Activated T-cell treated with anti-CD3 and anti-CD28 coated beads, Interleukin-2, amount 50 U/mL, for 72 hours (primary cell): ENCODE data around the gene ECI1. TPM values are rescaled to one million over a fixed set of nuclear protein-coding genes. Genes with fewer than 3 reads are reported as not detected.

Experiments used
- ATAC-seq, 2 donors: fragments of 150-1000 bp; cut with Tn5 transposase; replicated peaks in 1 of 2; 2 replicates each; pipeline ENCODE4 v1.10.0; 2021; ENCODE audit warnings: moderate library complexity in 2 of 2, mild to moderate bottlenecking in 1 of 2
- DNase-seq, 2 donors: peaks; one replicate each; pipeline ENCODE4 v3.0.0; 2021 to 2022; ENCODE audit warnings: mixed read lengths in 1 of 2
- H3K27ac Mint-ChIP-seq: one replicate; pipeline ENCODE4 v1.8.0; 2022; ENCODE audit warnings: mild to moderate bottlenecking, moderate library complexity, mixed read lengths
- H3K27me3 Mint-ChIP-seq: one replicate; pipeline ENCODE4 v1.8.0; 2022; ENCODE audit warnings: low read depth, mixed read lengths
- H3K36me3 Mint-ChIP-seq, 2 donors: one replicate each; pipeline ENCODE4 v1.8.0; 2022; ENCODE audit warnings: mixed read lengths in 2 of 2, mild to moderate bottlenecking in 1 of 2; ENCODE audit not compliant: insufficient read depth in 2 of 2
- H3K4me1 Mint-ChIP-seq: one replicate; pipeline ENCODE4 v1.8.0; 2022; ENCODE audit warnings: low read depth, mixed read lengths
- H3K4me3 Mint-ChIP-seq, 2 donors: one replicate each; pipeline ENCODE4 v1.8.0; 2022; ENCODE audit warnings: mild to moderate bottlenecking in 2 of 2, mixed read lengths in 2 of 2, moderate library complexity in 2 of 2
- H3K9me3 Mint-ChIP-seq, 2 donors: one replicate each; pipeline ENCODE4 v1.8.0; 2022; ENCODE audit warnings: mixed read lengths in 2 of 2
- total RNA-seq, 2 donors: library from RNA; stranded (reverse); gene quantifications; one replicate each; pipeline ENCODE4 v1.2.3, GENCODE V29; 2022

Gene ECI1
- total RNA-seq, 2 donors from 2014 or later, result 101 to 102 TPM

DNA sequence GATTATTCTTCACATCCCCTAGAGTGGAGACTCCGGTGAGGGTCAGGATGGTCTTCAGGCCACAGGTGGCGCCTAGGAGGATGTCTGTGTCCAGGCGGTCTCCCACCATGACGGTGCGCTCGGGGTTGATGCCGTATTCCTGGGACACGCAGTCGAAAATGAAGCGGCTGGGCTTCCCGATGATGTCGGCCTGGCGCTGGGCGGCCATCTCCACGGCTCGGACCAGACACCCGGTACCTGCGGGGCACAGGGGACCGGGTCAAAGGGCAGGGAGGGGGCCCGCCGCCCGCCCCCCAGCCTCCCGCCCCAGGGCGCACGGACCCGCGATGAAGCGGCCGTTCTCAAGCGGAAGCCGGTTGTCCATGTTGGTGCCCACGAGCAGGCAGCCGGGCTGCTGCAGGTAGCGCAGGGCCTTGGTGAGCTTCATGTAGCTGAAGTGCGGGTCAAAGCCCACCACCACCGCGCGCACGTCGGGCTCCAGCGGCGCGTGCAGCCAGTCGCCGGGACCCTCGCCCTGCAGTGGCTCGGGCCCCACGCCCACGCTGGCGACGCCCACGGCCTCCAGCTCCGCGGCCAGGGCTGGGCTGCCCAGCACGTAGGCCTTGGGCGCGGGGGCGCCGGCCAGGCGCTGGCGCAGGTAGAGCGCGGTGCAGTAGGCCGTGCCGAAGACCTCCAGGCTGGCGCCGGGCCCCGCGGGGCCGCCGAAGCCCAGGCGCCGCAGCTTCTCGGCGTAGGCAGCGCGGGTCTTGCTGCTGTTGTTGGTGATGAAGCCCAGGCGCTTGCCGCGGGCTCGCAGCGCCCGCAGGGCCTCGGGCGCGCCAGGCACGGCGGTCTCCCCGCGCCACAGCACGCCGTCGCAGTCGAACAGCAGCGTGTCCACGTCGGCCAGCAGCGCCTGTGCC, 37.3 kb downstream of the ECI1 start:
- Mint-ChIP-seq H3K4me3 (peak overlapping the region; percentile 86 to 92), H3K27ac (peak overlapping the region; percentile 75), H3K9me3 (no peaks in the 10 kb centered on the region), H3K4me1 (peaks cover 39% of the 10 kb centered on the region), H3K27me3 (no peaks in the 10 kb centered on the region), H3K36me3 (peaks cover 0 to 1% of the 10 kb centered on the region in 2 donors)
- DNase-seq, result peak in 1 of 2 donors; percentile 33
- peak in 1 of 2 donors; percentile 4 for ATAC-seq

DNA sequence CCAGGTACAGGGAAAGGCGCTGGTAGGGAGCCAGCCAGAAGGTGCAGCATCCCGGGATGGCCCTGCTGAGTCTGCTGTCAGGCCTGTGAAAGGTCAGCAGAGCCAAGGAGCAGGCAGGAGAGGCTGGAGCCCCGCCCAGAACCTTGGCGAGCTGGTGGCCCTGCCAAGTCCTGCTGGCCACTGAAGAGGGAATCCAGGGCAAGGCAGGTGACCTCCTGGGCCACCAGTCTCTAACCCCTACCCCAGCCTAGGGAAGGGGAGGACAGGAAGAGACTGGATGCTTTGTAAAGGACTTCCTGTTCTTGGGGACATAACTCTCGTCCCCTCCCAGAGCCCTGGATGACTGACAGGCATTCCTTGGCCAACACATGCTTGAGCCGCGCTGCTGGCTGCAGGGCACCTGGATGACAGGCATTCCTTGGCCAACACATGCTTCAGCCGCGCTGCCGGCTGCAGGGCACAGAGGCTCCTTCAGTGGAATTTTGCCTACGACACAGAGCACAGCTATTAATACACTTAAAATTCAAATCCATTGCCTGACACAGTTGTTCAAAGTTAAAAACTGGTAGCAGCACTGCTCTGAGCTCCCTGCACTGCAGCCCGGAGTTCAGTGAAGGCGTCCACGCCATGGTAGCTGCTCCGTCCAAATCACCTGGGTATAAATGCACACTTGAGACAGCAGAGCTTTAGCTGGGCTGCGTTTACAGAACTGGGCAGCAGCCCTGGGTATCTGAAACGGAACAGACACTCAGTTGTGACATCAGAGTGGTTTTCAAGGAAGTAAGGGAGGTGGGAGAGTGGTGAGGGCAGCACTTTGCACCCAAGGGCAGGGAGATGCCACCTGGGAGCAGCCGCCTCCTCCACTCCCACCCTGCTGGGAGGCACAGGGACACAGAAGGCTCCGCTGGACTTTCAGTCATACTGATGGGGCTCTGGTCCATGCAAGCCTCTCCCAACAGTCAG, 38.7 kb downstream of the ECI1 start:
- DNase-seq (no peak), ATAC-seq (no peak)
- H3K4me3 Mint-ChIP-seq, result peak overlapping the region; percentile 86 to 92
- no peaks in the 10 kb centered on the region for H3K27me3 Mint-ChIP-seq
- H3K4me1 Mint-ChIP-seq, result peaks cover 42% of the 10 kb centered on the region
- peaks cover 2 to 3% of the 10 kb centered on the region in 2 donors for H3K36me3 Mint-ChIP-seq
- H3K9me3 Mint-ChIP-seq, result no peaks in the 10 kb centered on the region
- H3K27ac Mint-ChIP-seq, result no peak overlapping the region

DNA sequence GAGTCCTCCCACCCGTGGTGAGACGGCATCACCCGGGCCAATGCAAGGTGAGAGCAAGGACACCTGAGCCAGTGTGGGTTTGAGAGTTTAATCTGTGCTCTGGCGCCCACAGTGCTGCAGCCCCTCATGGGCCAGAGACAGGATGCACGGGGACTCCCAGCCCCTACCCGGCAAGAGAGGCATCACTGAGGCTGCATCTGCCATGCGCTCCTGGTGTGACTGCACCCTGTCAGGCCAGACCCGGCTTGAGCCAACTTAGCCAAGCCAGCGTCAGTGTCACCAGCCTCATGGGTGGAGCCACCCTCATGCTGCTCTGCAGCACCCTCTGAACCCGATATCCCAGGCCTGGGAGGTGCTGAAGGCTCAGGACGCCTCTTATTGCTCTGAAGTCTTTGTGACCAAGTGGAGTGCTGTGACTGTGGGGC, 39.5 kb downstream of the ECI1 start:
- H3K4me1 Mint-ChIP-seq, result peaks cover 43% of the 10 kb centered on the region
- H3K27me3 Mint-ChIP-seq, result no peaks in the 10 kb centered on the region
- peaks cover 2 to 7% of the 10 kb centered on the region in 2 donors for H3K36me3 Mint-ChIP-seq

DNA sequence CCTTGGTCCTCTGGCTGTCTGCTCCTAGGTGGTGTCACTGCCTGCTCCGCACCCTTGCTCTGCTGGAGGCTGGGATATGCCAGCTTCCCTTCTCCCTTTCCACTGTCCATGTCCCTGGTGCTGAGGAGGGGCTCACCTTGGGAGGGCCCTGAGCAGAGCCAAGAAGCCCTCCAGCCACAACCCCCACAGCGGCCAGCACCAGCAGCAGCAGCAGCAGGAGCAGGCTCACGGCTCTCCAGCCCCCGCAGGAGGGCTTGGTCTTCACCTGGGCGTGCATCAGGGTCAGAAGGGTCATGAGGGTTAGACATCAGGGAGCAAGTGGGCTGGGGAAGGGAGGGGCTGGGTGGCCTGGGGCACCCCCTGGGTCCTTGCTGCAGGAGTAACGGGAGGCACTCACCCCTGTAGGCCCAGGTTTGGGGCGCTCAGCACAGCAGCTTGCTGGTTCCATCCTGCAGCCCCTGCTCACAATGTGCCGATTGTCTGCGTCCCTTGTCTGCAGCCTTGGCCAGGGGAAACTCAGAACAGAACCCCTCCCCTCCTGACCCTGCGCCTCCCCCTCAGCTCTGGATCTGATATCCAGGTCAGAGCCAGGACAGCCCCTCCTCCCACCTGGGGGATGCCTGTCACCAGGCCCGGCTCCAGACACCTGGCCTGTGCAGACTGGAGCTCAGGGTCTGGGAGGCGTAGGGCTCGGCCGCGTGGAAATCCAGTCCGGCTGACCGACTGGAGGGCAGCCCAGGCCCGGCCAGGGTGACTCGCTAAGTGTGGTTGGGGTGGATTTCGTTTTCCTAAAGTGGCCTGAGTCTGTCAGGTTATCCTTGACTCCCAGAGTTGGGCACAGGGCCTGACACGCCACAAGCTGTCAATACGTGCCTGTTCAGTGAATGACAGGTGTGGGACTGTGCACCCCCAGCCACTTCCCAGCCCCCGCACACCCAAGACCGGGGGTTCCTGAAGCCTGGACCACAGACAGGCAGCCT, 40.7 kb downstream of the ECI1 start, which contains the start of gene BRICD5:
Gene BRICD5 (minus strand): TSS at position 478 of the 980 bp plus-strand sequence. CDS start 30 bp downstream, at position 448.
- peak within 1 kb of the TSS in 1 of 2 donors; percentile 45 for H3K4me3 Mint-ChIP-seq
- DNase-seq, result no peak
- H3K9me3 Mint-ChIP-seq, result no peaks in the 10 kb centered on the region
- H3K27ac Mint-ChIP-seq, result no peak within 1 kb of the TSS
- ATAC-seq, result no peak
- H3K36me3 Mint-ChIP-seq, result peaks cover 2 to 7% of the 10 kb centered on the region in 2 donors
- H3K4me1 Mint-ChIP-seq, result peaks cover 38% of the 10 kb centered on the region
- no peaks in the 10 kb centered on the region for H3K27me3 Mint-ChIP-seq

More for the DNA sequence above, 39.5 kb downstream of the ECI1 start:
- Mint-ChIP-seq H3K9me3 (no peaks in the 10 kb centered on the region), H3K27ac (no peak overlapping the region), H3K4me3 (peak overlapping the region; percentile 45 to 63)
- ATAC-seq (no peak), DNase-seq (no peak)

DNA sequence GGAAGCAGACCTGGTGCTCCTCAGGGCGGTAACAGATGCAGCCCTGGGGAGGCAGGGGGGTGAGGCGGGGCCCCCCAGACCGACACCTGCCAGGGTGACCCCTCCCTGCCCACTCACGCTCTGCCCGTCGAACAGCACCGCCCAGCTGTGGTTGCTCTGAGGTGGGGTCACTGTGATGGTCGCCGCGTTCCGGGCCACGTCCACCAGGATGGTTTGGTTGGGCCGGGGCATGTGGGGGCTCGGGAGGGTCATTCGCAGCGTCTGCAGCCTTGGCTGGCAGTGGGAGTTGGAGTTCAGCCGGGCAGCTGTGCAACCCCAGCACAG, 41.4 kb downstream of the ECI1 start:
- Mint-ChIP-seq H3K36me3 (peaks cover 2 to 7% of the 10 kb centered on the region in 2 donors), H3K27ac (no peak overlapping the region)

DNA sequence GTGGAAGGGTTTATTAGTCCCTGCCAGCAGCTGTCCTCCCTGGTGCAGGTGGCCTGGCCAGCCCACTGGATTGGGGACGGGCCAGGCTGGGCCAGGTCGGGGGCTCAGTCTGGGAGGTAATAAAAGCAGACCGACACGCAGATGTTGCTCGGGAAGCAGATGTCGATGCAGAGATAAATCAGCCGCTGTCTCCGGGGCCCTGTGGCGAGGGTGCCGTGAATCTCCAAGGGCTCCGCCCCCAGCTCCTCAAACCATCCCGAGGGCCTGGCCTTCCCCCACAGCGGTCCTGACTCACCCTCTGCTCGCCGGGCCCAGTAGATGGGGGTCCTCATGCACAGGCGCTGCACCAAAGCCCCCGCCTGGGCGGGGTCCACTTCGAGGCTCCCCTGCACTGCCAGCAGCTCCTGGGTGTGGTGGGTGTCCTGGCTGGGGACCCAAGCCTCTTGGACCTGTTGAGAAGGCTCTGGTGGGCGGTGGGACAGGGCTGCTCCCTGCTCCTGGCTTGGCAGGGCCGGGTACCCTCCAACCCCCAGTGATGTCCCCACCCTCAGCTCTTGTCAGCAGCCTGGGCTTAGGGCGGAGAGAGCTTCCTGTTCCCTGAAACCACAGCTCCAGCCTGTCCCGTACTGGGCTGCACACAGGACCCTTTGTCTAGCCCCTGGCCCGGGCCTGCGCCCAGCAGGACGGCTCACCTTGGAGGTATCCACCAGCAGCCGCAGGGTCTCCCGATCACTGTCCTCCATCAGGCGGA, 42.0 kb downstream of the ECI1 start:
- no peak for DNase-seq
- no peak for ATAC-seq
- Mint-ChIP-seq H3K9me3 (no peaks in the 10 kb centered on the region), H3K27ac (no peak overlapping the region), H3K36me3 (peaks cover 2 to 7% of the 10 kb centered on the region in 2 donors), H3K27me3 (no peaks in the 10 kb centered on the region), H3K4me1 (peaks cover 42% of the 10 kb centered on the region), H3K4me3 (no peak overlapping the region)

More for the DNA sequence above, 41.4 kb downstream of the ECI1 start:
- no peak for ATAC-seq
- DNase-seq, result no peak
- Mint-ChIP-seq H3K9me3 (no peaks in the 10 kb centered on the region), H3K4me1 (peaks cover 38% of the 10 kb centered on the region), H3K27me3 (no peaks in the 10 kb centered on the region), H3K4me3 (no peak overlapping the region)

DNA sequence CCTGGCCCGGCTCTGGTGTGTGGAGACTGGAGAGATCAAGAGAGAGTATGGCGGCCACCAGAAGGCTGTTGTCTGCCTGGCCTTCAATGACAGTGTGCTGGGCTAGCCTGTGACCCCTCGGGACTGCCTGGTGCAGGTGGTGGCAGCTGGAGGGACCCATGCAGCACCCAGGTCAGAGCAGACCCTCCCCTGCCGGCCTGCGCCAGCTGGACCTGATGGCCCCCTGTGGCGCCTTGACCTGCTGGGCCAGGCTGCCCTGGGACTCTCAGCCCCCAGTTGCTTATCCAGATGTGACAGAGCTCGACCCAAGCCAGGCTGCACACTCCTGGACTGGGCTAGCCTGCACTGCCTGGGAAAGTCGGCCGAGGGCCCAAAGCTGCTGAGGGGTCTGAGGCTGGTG, 42.6 kb downstream of the ECI1 start:
- DNase-seq (no peak), ATAC-seq (no peak)
- Mint-ChIP-seq H3K27me3 (no peaks in the 10 kb centered on the region), H3K27ac (no peak overlapping the region), H3K9me3 (no peaks in the 10 kb centered on the region), H3K36me3 (peaks cover 2 to 7% of the 10 kb centered on the region in 2 donors), H3K4me1 (peaks cover 46% of the 10 kb centered on the region), H3K4me3 (no peak overlapping the region)

DNA sequence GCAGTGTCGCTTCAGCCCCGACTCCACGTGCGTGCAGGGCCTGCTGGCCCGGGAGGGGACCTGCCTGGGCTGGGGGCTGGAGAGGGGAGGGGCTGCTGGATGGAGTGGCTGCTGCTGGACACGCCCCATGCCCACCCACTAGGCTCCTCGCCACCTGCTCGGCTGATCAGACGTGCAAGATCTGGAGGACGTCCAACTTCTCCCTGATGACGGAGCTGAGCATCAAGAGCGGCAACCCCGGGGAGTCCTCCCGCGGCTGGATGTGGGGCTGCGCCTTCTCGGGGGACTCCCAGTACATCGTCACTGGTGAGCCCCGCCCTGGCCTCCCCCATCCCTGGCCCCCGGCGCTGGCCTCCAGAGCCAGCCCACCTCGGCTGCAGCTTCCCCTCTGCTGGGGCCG, 43.1 kb downstream of the ECI1 start:
- no peaks in the 10 kb centered on the region for H3K27me3 Mint-ChIP-seq
- DNase-seq, result no peak
- peaks cover 41% of the 10 kb centered on the region for H3K4me1 Mint-ChIP-seq
- ATAC-seq, result no peak
- peaks cover 2 to 7% of the 10 kb centered on the region in 2 donors for H3K36me3 Mint-ChIP-seq
- no peaks in the 10 kb centered on the region for H3K9me3 Mint-ChIP-seq
- no peak overlapping the region for H3K27ac Mint-ChIP-seq
- H3K4me3 Mint-ChIP-seq, result peak overlapping the region in 1 of 2 donors; percentile 89

DNA sequence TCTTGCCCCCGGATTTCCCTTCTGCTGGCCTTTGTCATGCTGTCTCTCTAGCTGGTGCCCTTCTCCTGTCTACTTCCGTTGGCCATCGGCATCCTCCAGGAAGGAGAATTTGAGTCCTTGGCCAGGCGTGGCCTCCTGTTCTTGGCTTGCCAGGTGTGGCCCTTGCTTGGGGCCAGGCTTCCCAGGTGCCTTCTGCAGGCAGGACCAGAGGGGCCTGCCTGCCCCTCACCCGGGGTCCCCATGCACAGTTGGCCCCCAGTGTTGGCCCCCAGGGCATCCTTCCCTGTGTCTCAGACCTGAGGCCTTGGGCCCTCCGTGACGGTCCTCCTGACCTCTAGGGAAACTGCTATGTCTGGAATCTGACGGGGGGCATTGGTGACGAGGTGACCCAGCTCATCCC, 43.5 kb downstream of the ECI1 start:
- ATAC-seq, result no peak
- Mint-ChIP-seq H3K9me3 (no peaks in the 10 kb centered on the region), H3K4me1 (peaks cover 37% of the 10 kb centered on the region), H3K27ac (no peak overlapping the region), H3K36me3 (peaks cover 2 to 7% of the 10 kb centered on the region in 2 donors), H3K4me3 (peak overlapping the region; percentile 57 to 89), H3K27me3 (no peaks in the 10 kb centered on the region)
- DNase-seq, result no peak

DNA sequence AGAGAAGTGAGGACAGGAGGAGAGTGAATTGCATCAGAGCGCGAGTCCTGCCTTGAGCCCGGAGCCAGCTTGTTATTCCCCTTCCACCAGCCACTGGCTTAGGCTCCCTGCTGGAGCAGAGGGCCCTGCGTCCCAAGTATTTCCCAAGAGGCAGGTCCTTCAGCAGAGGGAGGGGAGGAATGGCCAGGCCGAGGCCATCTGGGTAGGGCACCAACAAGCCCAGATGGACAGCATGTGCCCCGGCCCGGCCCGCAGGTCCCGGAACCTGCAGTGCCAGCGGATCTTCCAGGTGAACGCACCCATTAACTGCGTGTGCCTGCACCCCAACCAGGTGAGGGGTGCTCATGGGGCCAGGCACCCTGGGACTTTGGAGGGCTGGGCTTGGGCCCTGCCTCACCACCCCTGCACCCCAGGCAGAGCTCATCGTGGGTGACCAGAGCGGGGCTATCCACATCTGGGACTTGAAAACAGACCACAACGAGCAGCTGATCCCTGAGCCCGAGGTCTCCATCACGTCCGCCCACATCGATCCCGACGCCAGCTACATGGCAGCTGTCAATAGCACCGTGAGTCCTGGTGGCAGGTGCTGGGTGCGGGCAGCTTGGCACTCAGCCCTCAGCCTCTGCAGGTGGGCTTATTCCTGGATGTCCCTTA, 44.5 kb downstream of the ECI1 start:
- Mint-ChIP-seq H3K4me3 (peak overlapping the region; percentile 84 to 89), H3K4me1 (peaks cover 27% of the 10 kb centered on the region), H3K27me3 (no peaks in the 10 kb centered on the region), H3K27ac (peak overlapping the region; percentile 68), H3K9me3 (no peaks in the 10 kb centered on the region), H3K36me3 (peaks cover 2 to 7% of the 10 kb centered on the region in 2 donors)
- DNase-seq (no peak), ATAC-seq (no peak)

DNA sequence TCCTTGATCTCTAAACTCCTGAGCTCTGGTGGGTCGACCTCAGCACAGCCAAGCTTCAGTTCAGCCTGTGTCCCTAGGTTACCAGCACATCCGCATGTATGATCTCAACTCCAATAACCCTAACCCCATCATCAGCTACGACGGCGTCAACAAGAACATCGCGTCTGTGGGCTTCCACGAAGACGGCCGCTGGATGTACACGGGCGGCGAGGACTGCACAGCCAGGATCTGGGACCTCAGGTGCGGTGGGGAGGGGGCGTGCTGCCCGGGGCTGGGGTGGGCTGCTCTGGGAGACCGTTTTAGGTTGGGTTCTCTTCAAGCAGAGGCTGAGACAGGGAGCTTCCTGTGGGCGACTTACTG, 45.0 kb downstream of the ECI1 start:
- H3K27ac Mint-ChIP-seq, result peak overlapping the region; percentile 68
- H3K27me3 Mint-ChIP-seq, result no peaks in the 10 kb centered on the region
- H3K4me1 Mint-ChIP-seq, result peaks cover 23% of the 10 kb centered on the region
- peaks cover 2 to 6% of the 10 kb centered on the region in 2 donors for H3K36me3 Mint-ChIP-seq
- peak overlapping the region; percentile 84 to 89 for H3K4me3 Mint-ChIP-seq
- DNase-seq (no peak), ATAC-seq (no peak)
- H3K9me3 Mint-ChIP-seq, result no peaks in the 10 kb centered on the region
